Hepatocyte (in vitro differentiated cells): ENCODE results near the gene MTA1. TPM values are rescaled to one million over a fixed set of nuclear protein-coding genes. Genes with fewer than 3 reads are reported as not detected.

ENCODE experiments used
- DNase-seq: peaks from one replicate; pipeline ENCODE4 v3.0.0-alpha.2; 2016; ENCODE audit warnings: low spot score
- H2AFZ ChIP-seq: fragments of 200-600 bp; sonication (generic); 2 replicates; pipeline ENCODE4 v1.6.0; 2016; ENCODE audit warnings: antibody characterized with exemption, mild to moderate bottlenecking
- H3K27ac ChIP-seq: fragments of 200-600 bp; sonication (generic); 2 replicates; pipeline ENCODE4 v1.5.1; 2016; ENCODE audit warnings: mild to moderate bottlenecking
- H3K27me3 ChIP-seq: fragments of 200-600 bp; sonication (generic); 2 replicates; pipeline ENCODE4 v1.6.1; 2016
- H3K36me3 ChIP-seq: fragments of 200-600 bp; sonication (generic); replicated peaks from 2 replicates; pipeline ENCODE4 v1.5.1; 2016; ENCODE audit warnings: low read depth; ENCODE audit not compliant: insufficient read depth
- H3K4me1 ChIP-seq: fragments of 200-600 bp; sonication (generic); 2 replicates; pipeline ENCODE4 v1.5.1; 2016; ENCODE audit warnings: mild to moderate bottlenecking, moderate library complexity; ENCODE audit not compliant: insufficient read depth
- H3K4me2 ChIP-seq: fragments of 200-600 bp; sonication (generic); 2 replicates; pipeline ENCODE4 v1.6.0; 2016
- H3K4me3 ChIP-seq: fragments of 200-600 bp; sonication (generic); 2 replicates; pipeline ENCODE4 v1.5.1; 2016; ENCODE audit warnings: mild to moderate bottlenecking
- H3K79me2 ChIP-seq: fragments of 200-600 bp; sonication (generic); 2 replicates; pipeline ENCODE4 v1.6.0; 2017; ENCODE audit warnings: mild to moderate bottlenecking
- H3K9me2 ChIP-seq: fragments of 200-600 bp; sonication (generic); replicated peaks from 2 replicates; pipeline ENCODE4 v1.6.0; 2017; ENCODE audit warnings: mild to moderate bottlenecking; ENCODE audit not compliant: insufficient read depth
- H3K9me3 ChIP-seq: fragments of 200-600 bp; sonication (generic); 2 replicates; pipeline ENCODE4 v1.5.1; 2016; ENCODE audit warnings: low read depth, mild to moderate bottlenecking
- H4K20me1 ChIP-seq: fragments of 200-600 bp; sonication (generic); 2 replicates; pipeline ENCODE4 v1.6.0; 2016; ENCODE audit warnings: mild to moderate bottlenecking; ENCODE audit not compliant: insufficient read depth, poor library complexity, severe bottlenecking
- CTCF ChIP-seq: fragments of 200-600 bp; sonication (generic); IDR thresholded peaks from 2 replicates; pipeline ENCODE4 v1.5.1; 2016; ENCODE audit warnings: antibody characterized with exemption, mild to moderate bottlenecking; ENCODE audit not compliant: poor library complexity
- EZH2 ChIP-seq: fragments of 200-600 bp; sonication (generic); IDR thresholded peaks from 2 replicates; pipeline ENCODE4 v1.6.1; 2016; ENCODE audit warnings: antibody characterized with exemption, mild to moderate bottlenecking, borderline replicate concordance
- EZH2phosphoT487 ChIP-seq: fragments of 200-600 bp; sonication (generic); IDR thresholded peaks from one replicate; pipeline ENCODE4 v1.6.1; 2018; ENCODE audit warnings: antibody characterized with exemption, mild to moderate bottlenecking, low read depth, moderate library complexity; ENCODE audit not compliant: unreplicated experiment, severe bottlenecking
- WGBS: methylation state at CpG from one replicate; pipeline ENCODE4 v1.1.6; 2016; ENCODE audit warnings: low lambda C conversion rate; ENCODE audit errors: missing lambda C conversion rate; 5-methylcytosine and 5-hydroxymethylcytosine counted together
- polyA plus RNA-seq: library from polyadenylated mRNA; unstranded; fragments of >200 nt; fragmentation: Nextera tagmentation; extraction: Ambion mirVana; gene quantifications from 2 replicates; pipeline ENCODE4 v1.2.1, GENCODE V29; 2016
- total RNA-seq: library from RNA; depleted of rRNA; stranded (reverse); fragments of >200 nt; gene quantifications from 2 replicates; pipeline ENCODE4 v1.2.3, GENCODE V29; 2014

MTA1 gene
- total and polyA plus RNA-seq, 2 experiments from 2014 or later = 48.1 to 52.7 TPM

GRCh38 chr14:105398726-105399465 is 20.7 kb upstream of the MTA1 start:
- Histone ChIP-seq H3K4me1 (peaks cover 14% of the 10 kb centered on the region), H3K79me2 (peaks cover 10% of the 10 kb centered on the region), H3K36me3 (peaks cover 3% of the 10 kb centered on the region), H3K4me3 (peak overlapping the region; percentile 84), H3K9me3 (no peaks in the 10 kb centered on the region), H4K20me1 (no peaks in the 10 kb centered on the region), H2AFZ (peak overlapping the region; percentile 89), H3K4me2 (peak overlapping the region; percentile 99), H3K27ac (peak overlapping the region; percentile 80), H3K27me3 (no peaks in the 10 kb centered on the region), H3K9me2 (no peaks in the 10 kb centered on the region)
- DNase-seq = peak; percentile 48
- TF ChIP-seq CTCF = no peak
- TF ChIP-seq EZH2phosphoT487 = no peak
- TF ChIP-seq EZH2 = no peak
- 83% methylated on average over 22 of the region's 41 CpGs for WGBS

GRCh38 chr14:105399466-105399775 is 20.2 kb upstream of the MTA1 start:
- TF ChIP-seq EZH2 (no peak), EZH2phosphoT487 (no peak), CTCF (no peak)
- DNase-seq = no peak
- peak overlapping the region; percentile 84 for H3K4me3 ChIP-seq
- WGBS = 84% methylated on average over 7 of the region's 8 CpGs
- no peak overlapping the region for H2AFZ ChIP-seq
- H3K9me3 ChIP-seq = no peaks in the 10 kb centered on the region
- no peaks in the 10 kb centered on the region for H4K20me1 ChIP-seq
- peak overlapping the region; percentile 99 for H3K4me2 ChIP-seq
- no peak overlapping the region for H3K27ac ChIP-seq
- no peaks in the 10 kb centered on the region for H3K9me2 ChIP-seq
- H3K36me3 ChIP-seq = peaks cover 3% of the 10 kb centered on the region
- peaks cover 14% of the 10 kb centered on the region for H3K4me1 ChIP-seq
- peaks cover 10% of the 10 kb centered on the region for H3K79me2 ChIP-seq
- no peaks in the 10 kb centered on the region for H3K27me3 ChIP-seq

- H3K79me2 ChIP-seq = peaks cover 10% of the 10 kb centered on the region
- no peak overlapping the region for H3K27ac ChIP-seq
- no peaks in the 10 kb centered on the region for H4K20me1 ChIP-seq
- H3K4me2 ChIP-seq = no peak overlapping the region
- WGBS = over 99% methylated on average over 9 of the region's 9 CpGs
- H3K36me3 ChIP-seq = peaks cover 3% of the 10 kb centered on the region
- no peak overlapping the region for H2AFZ ChIP-seq
- H3K27me3 ChIP-seq = no peaks in the 10 kb centered on the region
- H3K4me1 ChIP-seq = peaks cover 14% of the 10 kb centered on the region
- TF ChIP-seq EZH2 = no peak
- TF ChIP-seq EZH2phosphoT487 = no peak
- no peak for TF ChIP-seq CTCF
- DNase-seq = no peak
- H3K9me2 ChIP-seq = no peaks in the 10 kb centered on the region
- H3K9me3 ChIP-seq = no peaks in the 10 kb centered on the region
- no peak overlapping the region for H3K4me3 ChIP-seq
Measured at GRCh38 chr14:105400016-105400415, 19.6 kb upstream of the MTA1 start.

GRCh38 chr14:105401699-105402098 is 17.9 kb upstream of the MTA1 start:
- Histone ChIP-seq H3K4me2 (no peak overlapping the region), H3K36me3 (peaks cover 3% of the 10 kb centered on the region), H3K79me2 (peaks cover 10% of the 10 kb centered on the region), H3K4me1 (peaks cover 14% of the 10 kb centered on the region), H2AFZ (no peak overlapping the region), H3K9me2 (no peaks in the 10 kb centered on the region), H4K20me1 (no peaks in the 10 kb centered on the region), H3K27me3 (no peaks in the 10 kb centered on the region), H3K9me3 (no peaks in the 10 kb centered on the region), H3K27ac (no peak overlapping the region), H3K4me3 (no peak overlapping the region)
- WGBS = 99% methylated on average over 9 of the region's 9 CpGs
- TF ChIP-seq EZH2phosphoT487 (no peak), EZH2 (no peak), CTCF (no peak)
- no peak for DNase-seq
